Hepatocyte (in vitro differentiated cells): ENCODE results near the gene STXBP6. TPM values are rescaled to one million over a fixed set of nuclear protein-coding genes. Genes with fewer than 3 reads are reported as not detected.

Experiments
- DNase-seq: peaks from one replicate; pipeline ENCODE4 v3.0.0-alpha.2; 2016; ENCODE audit warnings: low spot score
- H2AFZ ChIP-seq: fragments of 200-600 bp; sonication (generic); 2 replicates; pipeline ENCODE4 v1.6.0; 2016; ENCODE audit warnings: antibody characterized with exemption, mild to moderate bottlenecking
- H3K27ac ChIP-seq: fragments of 200-600 bp; sonication (generic); 2 replicates; pipeline ENCODE4 v1.5.1; 2016; ENCODE audit warnings: mild to moderate bottlenecking
- H3K27me3 ChIP-seq: fragments of 200-600 bp; sonication (generic); 2 replicates; pipeline ENCODE4 v1.6.1; 2016
- H3K36me3 ChIP-seq: fragments of 200-600 bp; sonication (generic); replicated peaks from 2 replicates; pipeline ENCODE4 v1.5.1; 2016; ENCODE audit warnings: low read depth; ENCODE audit not compliant: insufficient read depth
- H3K4me1 ChIP-seq: fragments of 200-600 bp; sonication (generic); 2 replicates; pipeline ENCODE4 v1.5.1; 2016; ENCODE audit warnings: mild to moderate bottlenecking, moderate library complexity; ENCODE audit not compliant: insufficient read depth
- H3K4me2 ChIP-seq: fragments of 200-600 bp; sonication (generic); 2 replicates; pipeline ENCODE4 v1.6.0; 2016
- H3K4me3 ChIP-seq: fragments of 200-600 bp; sonication (generic); 2 replicates; pipeline ENCODE4 v1.5.1; 2016; ENCODE audit warnings: mild to moderate bottlenecking
- H3K79me2 ChIP-seq: fragments of 200-600 bp; sonication (generic); 2 replicates; pipeline ENCODE4 v1.6.0; 2017; ENCODE audit warnings: mild to moderate bottlenecking
- H3K9me2 ChIP-seq: fragments of 200-600 bp; sonication (generic); replicated peaks from 2 replicates; pipeline ENCODE4 v1.6.0; 2017; ENCODE audit warnings: mild to moderate bottlenecking; ENCODE audit not compliant: insufficient read depth
- H3K9me3 ChIP-seq: fragments of 200-600 bp; sonication (generic); 2 replicates; pipeline ENCODE4 v1.5.1; 2016; ENCODE audit warnings: low read depth, mild to moderate bottlenecking
- H4K20me1 ChIP-seq: fragments of 200-600 bp; sonication (generic); 2 replicates; pipeline ENCODE4 v1.6.0; 2016; ENCODE audit warnings: mild to moderate bottlenecking; ENCODE audit not compliant: insufficient read depth, poor library complexity, severe bottlenecking
- EZH2 ChIP-seq: fragments of 200-600 bp; sonication (generic); IDR thresholded peaks from 2 replicates; pipeline ENCODE4 v1.6.1; 2016; ENCODE audit warnings: antibody characterized with exemption, mild to moderate bottlenecking, borderline replicate concordance
- EZH2phosphoT487 ChIP-seq: fragments of 200-600 bp; sonication (generic); IDR thresholded peaks from one replicate; pipeline ENCODE4 v1.6.1; 2018; ENCODE audit warnings: antibody characterized with exemption, mild to moderate bottlenecking, low read depth, moderate library complexity; ENCODE audit not compliant: unreplicated experiment, severe bottlenecking
- WGBS: methylation state at CpG from one replicate; pipeline ENCODE4 v1.1.6; 2016; ENCODE audit warnings: low lambda C conversion rate; ENCODE audit errors: missing lambda C conversion rate; 5-methylcytosine and 5-hydroxymethylcytosine counted together
- polyA plus RNA-seq: library from polyadenylated mRNA; unstranded; fragments of >200 nt; fragmentation: Nextera tagmentation; extraction: Ambion mirVana; gene quantifications from 2 replicates; pipeline ENCODE4 v1.2.1, GENCODE V29; 2016
- total RNA-seq: library from RNA; depleted of rRNA; stranded (reverse); fragments of >200 nt; gene quantifications from 2 replicates; pipeline ENCODE4 v1.2.3, GENCODE V29; 2014
- TF ChIP-seq, protein P1 (sequence below): fragments of 200-600 bp; sonication (generic); IDR thresholded peaks from 2 replicates; pipeline ENCODE4 v1.5.1; 2016; ENCODE audit warnings: antibody characterized with exemption, mild to moderate bottlenecking; ENCODE audit not compliant: poor library complexity

STXBP6 gene
- total and polyA plus RNA-seq, 2 experiments from 2014 or later: 34.1 to 44.9 TPM

DNA sequence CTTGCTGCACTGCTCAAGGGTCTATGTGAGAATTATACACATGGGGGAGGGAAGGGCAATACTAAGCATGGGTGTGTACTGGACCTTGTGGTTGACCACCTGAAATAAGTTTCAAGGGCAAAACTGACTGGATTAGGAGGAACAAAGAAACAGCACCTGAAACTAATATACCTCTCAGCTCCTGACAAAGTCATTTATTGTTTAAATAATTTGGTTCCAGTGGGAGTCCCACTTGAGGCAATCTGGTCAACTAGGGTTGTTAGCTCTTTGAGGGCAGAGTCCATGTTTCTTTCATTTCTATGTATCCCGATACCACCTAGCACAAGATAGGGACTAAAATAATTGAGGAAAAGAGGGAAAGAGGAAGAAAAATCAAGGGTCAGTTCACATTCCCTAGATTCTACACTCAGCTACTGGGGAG lies 45.5 kb downstream of the STXBP6 start:
- WGBS: 73% methylated on average over 1 of the region's 1 CpG
- TF ChIP-seq, protein P1, sequence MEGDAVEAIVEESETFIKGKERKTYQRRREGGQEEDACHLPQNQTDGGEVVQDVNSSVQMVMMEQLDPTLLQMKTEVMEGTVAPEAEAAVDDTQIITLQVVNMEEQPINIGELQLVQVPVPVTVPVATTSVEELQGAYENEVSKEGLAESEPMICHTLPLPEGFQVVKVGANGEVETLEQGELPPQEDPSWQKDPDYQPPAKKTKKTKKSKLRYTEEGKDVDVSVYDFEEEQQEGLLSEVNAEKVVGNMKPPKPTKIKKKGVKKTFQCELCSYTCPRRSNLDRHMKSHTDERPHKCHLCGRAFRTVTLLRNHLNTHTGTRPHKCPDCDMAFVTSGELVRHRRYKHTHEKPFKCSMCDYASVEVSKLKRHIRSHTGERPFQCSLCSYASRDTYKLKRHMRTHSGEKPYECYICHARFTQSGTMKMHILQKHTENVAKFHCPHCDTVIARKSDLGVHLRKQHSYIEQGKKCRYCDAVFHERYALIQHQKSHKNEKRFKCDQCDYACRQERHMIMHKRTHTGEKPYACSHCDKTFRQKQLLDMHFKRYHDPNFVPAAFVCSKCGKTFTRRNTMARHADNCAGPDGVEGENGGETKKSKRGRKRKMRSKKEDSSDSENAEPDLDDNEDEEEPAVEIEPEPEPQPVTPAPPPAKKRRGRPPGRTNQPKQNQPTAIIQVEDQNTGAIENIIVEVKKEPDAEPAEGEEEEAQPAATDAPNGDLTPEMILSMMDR: no peak
- TF ChIP-seq EZH2phosphoT487 (no peak), EZH2 (no peak)
- no peak for DNase-seq
- Histone ChIP-seq H3K4me3 (no peak overlapping the region), H3K9me2 (no peaks in the 10 kb centered on the region), H3K27ac (peak overlapping the region; percentile 74), H3K4me1 (peaks cover 41% of the 10 kb centered on the region), H4K20me1 (no peaks in the 10 kb centered on the region), H3K9me3 (no peaks in the 10 kb centered on the region), H3K79me2 (peaks cover 75% of the 10 kb centered on the region), H2AFZ (no peak overlapping the region), H3K36me3 (no peaks in the 10 kb centered on the region), H3K4me2 (peak overlapping the region; percentile 9), H3K27me3 (no peaks in the 10 kb centered on the region)

DNA sequence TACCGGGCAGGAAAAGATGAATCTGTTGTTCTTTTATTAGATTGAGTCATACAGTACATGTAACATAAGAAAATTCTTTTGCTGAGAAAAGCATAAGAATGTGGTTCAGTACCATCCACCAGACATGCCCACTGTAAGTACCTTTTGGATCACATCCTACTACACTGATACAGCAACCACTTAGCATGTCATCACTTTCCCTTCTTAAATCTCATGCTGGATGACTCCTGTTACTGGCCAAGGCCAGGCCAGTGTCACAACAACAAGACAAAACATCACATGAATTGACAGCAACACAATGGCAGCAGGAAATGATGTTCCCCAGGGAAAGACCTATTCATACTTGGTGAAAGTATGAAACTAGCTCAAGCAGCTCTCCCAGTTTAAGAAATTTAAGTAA lies 46.4 kb downstream of the STXBP6 start:
- Histone ChIP-seq H3K27ac (peak overlapping the region; percentile 74), H3K4me2 (no peak overlapping the region)

GRCh38 chr14:25001601-25002000 lies 48.3 kb downstream of the STXBP6 start:
- H3K9me2 ChIP-seq: no peaks in the 10 kb centered on the region
- H3K4me1 ChIP-seq: peaks cover 25% of the 10 kb centered on the region
- no peak for TF ChIP-seq EZH2phosphoT487
- TF ChIP-seq, protein P1: no peak
- no peak for TF ChIP-seq EZH2
- no peaks in the 10 kb centered on the region for H3K36me3 ChIP-seq
- peak overlapping the region; percentile 75 for H3K27ac ChIP-seq
- no peak overlapping the region for H2AFZ ChIP-seq
- H3K4me2 ChIP-seq: peak overlapping the region; percentile 32
- no peaks in the 10 kb centered on the region for H3K27me3 ChIP-seq
- H3K4me3 ChIP-seq: no peak overlapping the region
- WGBS: 66% methylated on average over 2 of the region's 2 CpGs
- DNase-seq: no peak
- no peaks in the 10 kb centered on the region for H3K9me3 ChIP-seq
- peaks cover 74% of the 10 kb centered on the region for H3K79me2 ChIP-seq
- no peaks in the 10 kb centered on the region for H4K20me1 ChIP-seq

More for the DNA sequence above, 46.4 kb downstream of the STXBP6 start:
- no peaks in the 10 kb centered on the region for H3K27me3 ChIP-seq
- no peak overlapping the region for H3K4me3 ChIP-seq
- TF ChIP-seq, protein P1: no peak
- TF ChIP-seq EZH2 (no peak), EZH2phosphoT487 (no peak)
- 88% methylated on average over 1 of the region's 1 CpG for WGBS
- H3K4me1 ChIP-seq: peaks cover 39% of the 10 kb centered on the region
- no peaks in the 10 kb centered on the region for H3K36me3 ChIP-seq
- DNase-seq: no peak
- no peaks in the 10 kb centered on the region for H3K9me2 ChIP-seq
- H2AFZ ChIP-seq: no peak overlapping the region
- H3K79me2 ChIP-seq: peaks cover 73% of the 10 kb centered on the region
- no peaks in the 10 kb centered on the region for H3K9me3 ChIP-seq
- H4K20me1 ChIP-seq: no peaks in the 10 kb centered on the region

GRCh38 chr14:25001156-25001555 lies 48.8 kb downstream of the STXBP6 start:
- Histone ChIP-seq H3K36me3 (no peaks in the 10 kb centered on the region), H3K4me2 (peak overlapping the region; percentile 32), H2AFZ (no peak overlapping the region), H3K9me2 (no peaks in the 10 kb centered on the region), H3K4me3 (no peak overlapping the region), H3K79me2 (peaks cover 73% of the 10 kb centered on the region), H3K27me3 (no peaks in the 10 kb centered on the region), H3K9me3 (no peaks in the 10 kb centered on the region), H4K20me1 (no peaks in the 10 kb centered on the region), H3K27ac (peak overlapping the region; percentile 75), H3K4me1 (peaks cover 21% of the 10 kb centered on the region)
- WGBS: 82% methylated on average over 1 of the region's 1 CpG
- DNase-seq: no peak
- TF ChIP-seq, protein P1: no peak
- TF ChIP-seq EZH2 (no peak), EZH2phosphoT487 (no peak)
